Left lung (tissue), 10 donors: ENCODE results near the gene SBNO2. TPM values are rescaled to one million over a fixed set of nuclear protein-coding genes. Genes with fewer than 3 reads are reported as not detected.
A peak's percentile ranks its signal among the peaks of the same experiment; 100 is the strongest.

Experiments used
- ATAC-seq: fragments of 200-7000 bp; cut with Tn5 transposase; one replicate; pipeline ENCODE4 v1.9.1; 2020; ENCODE audit warnings: moderate library complexity
- DNase-seq, 4 donors: peaks; one replicate each; pipeline ENCODE4 v3.0.0-alpha.2; 2013 to 2020
- H3K27ac ChIP-seq, 2 donors: fragments of 200-600 bp; sonication (generic) in 1 of 2; one replicate each; pipeline versions ENCODE4 v1.5.0 to v1.8.0; 2020 to 2021
- H3K27me3 ChIP-seq, 2 donors: fragments of 200-600 bp; sonication (generic) in 1 of 2; one replicate each; pipeline versions ENCODE4 v1.5.0 to v1.8.0; 2020 to 2021
- H3K36me3 ChIP-seq, 2 donors: fragments of 200-600 bp; sonication (generic) in 1 of 2; one replicate each; pipeline versions ENCODE4 v1.5.0 to v1.8.0; 2020 to 2021
- H3K4me1 ChIP-seq, 2 donors: fragments of 200-600 bp; one replicate each; pipeline ENCODE4 v1.8.0; 2021
- H3K4me3 ChIP-seq, 2 donors: fragments of 200-600 bp; sonication (generic) in 1 of 2; one replicate each; pipeline versions ENCODE4 v1.5.0 to v1.8.0; 2020 to 2021; ENCODE audit warnings: mild to moderate bottlenecking in 1 of 2
- H3K9me3 ChIP-seq, 2 donors: fragments of 200-600 bp; sonication (generic) in 1 of 2; one replicate each; pipeline versions ENCODE4 v1.5.0 to v1.8.0; 2020 to 2021
- intact Hi-C, 2 donors: fragments of 100-400 bp; cut with DNase I; formaldehyde crosslinking; loops; one replicate each; pipeline versions ENCODE4 v1.11.2 to v1.14.2; 2022
- polyA plus RNA-seq, 6 donors: library from polyadenylated mRNA; unstranded; fragments of 120-200 nt; gene quantifications; one replicate each; pipeline ENCODE4 v1.2.1, GENCODE V29; 2013; ENCODE audit not compliant: insufficient read length in 6 of 6
- total RNA-seq, 2 donors: library from RNA; stranded (reverse); fragmentation: NEBNext Ultra II Directional; extraction: Animal tissue kit (Norgen Biotek cat#: 25700); gene quantifications; one replicate each; pipeline ENCODE4 v1.2.1, GENCODE V29; 2021
- TF ChIP-seq, protein P1 (sequence below), 2 donors: fragments of 200-600 bp; sonication (generic) in 1 of 2; IDR thresholded peaks; one replicate each; pipeline versions ENCODE4 v1.5.0 to v1.8.0; 2021; ENCODE audit warnings: antibody characterized with exemption in 2 of 2
- donor health status: DM: no; HTN: yes; CAD: no.
- donor health status: DM: no; HTN: no; CAD: no.

SBNO2 gene
- total and polyA plus RNA-seq, 8 donors = 17.9 to 119 (median 23.7) TPM

DNA sequence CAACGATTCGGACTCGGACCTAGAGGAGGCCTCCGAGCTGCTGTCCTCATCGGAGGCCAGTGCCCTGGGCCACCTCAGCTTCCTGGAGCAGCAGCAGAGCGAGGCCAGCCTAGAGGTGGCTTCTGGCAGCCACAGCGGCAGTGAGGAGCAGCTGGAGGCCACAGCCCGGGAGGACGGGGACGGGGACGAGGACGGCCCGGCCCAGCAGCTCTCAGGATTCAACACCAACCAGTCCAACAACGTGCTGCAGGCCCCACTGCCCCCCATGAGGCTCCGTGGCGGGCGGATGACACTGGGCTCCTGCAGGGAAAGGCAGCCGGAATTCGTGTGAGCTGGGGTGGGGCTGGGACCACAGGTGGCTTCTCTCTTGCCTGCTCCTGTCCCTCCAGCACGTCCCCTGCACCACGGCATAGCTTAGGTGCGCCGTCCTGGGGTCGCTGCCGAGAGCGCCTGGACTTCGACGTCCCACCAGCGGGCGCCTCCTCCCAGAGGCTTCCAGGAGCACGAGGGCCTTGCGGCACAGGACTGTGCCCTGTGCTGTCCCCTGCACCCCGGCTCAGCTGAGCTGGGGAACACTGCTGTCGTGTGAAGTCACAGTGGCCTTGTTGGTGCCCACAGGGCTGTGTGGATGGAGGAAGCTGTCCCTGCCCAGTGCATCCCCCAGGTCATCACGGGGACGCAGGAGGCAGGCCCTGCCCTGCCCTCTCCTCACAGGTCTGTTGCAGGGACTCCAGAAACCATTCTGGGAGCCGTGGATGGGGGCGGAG lies 88.2 kb downstream of the SBNO2 start:
- H3K27ac ChIP-seq = peak overlapping the region in 1 of 2 donors; percentile 90
- ATAC-seq (no peak), DNase-seq (no peak)
- H3K36me3 ChIP-seq = peaks cover 0 to 97% of the 10 kb centered on the region in 2 donors
- TF ChIP-seq, protein P1, sequence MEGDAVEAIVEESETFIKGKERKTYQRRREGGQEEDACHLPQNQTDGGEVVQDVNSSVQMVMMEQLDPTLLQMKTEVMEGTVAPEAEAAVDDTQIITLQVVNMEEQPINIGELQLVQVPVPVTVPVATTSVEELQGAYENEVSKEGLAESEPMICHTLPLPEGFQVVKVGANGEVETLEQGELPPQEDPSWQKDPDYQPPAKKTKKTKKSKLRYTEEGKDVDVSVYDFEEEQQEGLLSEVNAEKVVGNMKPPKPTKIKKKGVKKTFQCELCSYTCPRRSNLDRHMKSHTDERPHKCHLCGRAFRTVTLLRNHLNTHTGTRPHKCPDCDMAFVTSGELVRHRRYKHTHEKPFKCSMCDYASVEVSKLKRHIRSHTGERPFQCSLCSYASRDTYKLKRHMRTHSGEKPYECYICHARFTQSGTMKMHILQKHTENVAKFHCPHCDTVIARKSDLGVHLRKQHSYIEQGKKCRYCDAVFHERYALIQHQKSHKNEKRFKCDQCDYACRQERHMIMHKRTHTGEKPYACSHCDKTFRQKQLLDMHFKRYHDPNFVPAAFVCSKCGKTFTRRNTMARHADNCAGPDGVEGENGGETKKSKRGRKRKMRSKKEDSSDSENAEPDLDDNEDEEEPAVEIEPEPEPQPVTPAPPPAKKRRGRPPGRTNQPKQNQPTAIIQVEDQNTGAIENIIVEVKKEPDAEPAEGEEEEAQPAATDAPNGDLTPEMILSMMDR (IDR thresholded peaks at IDR 0.05) = no peak
- no peaks in the 10 kb centered on the region for H3K27me3 ChIP-seq
- intact Hi-C loops = no loop called here
- H3K9me3 ChIP-seq = no peaks in the 10 kb centered on the region
- H3K4me1 ChIP-seq = peaks cover 6 to 69% of the 10 kb centered on the region in 2 donors
- H3K4me3 ChIP-seq = no peak overlapping the region

DNA sequence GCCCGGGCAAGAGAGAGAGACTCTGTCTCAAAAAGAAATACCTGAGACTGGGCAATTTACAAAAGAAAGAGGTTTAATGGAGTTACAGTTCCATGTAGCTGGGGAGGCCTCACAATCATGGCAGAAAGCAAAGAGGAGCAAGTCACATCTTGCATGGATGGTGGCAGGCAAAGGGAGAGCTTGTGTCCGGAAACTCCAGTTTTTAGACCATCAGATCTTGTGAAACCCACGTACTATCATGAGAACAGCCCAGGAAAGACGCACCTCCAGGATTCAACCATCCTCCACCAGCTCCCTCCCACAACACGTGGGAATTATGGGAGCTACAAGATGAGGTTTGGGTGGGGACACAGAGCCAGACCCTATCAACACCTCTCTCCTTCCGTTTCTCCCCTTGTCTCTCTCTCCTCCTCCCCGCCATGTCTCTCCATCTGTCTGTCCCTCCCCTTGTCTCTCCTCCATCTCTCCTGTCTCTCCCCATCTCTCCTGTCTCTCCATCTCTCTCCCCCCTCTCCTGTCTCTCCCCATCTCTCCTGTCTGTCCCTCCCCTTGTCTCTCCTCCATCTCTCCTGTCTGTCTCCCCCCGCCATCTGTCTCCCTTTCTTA lies 88.9 kb downstream of the SBNO2 start:
- ATAC-seq = no peak
- no peak for DNase-seq
- Histone ChIP-seq H3K36me3 (peaks cover 0 to 97% of the 10 kb centered on the region in 2 donors), H3K4me1 (peaks cover 6 to 70% of the 10 kb centered on the region in 2 donors), H3K27me3 (no peaks in the 10 kb centered on the region), H3K9me3 (no peaks in the 10 kb centered on the region), H3K4me3 (no peak overlapping the region), H3K27ac (peak overlapping the region in 1 of 2 donors; percentile 13)
- TF ChIP-seq, protein P1 (IDR thresholded peaks at IDR 0.05) = no peak
- intact Hi-C loops = no loop called here

DNA sequence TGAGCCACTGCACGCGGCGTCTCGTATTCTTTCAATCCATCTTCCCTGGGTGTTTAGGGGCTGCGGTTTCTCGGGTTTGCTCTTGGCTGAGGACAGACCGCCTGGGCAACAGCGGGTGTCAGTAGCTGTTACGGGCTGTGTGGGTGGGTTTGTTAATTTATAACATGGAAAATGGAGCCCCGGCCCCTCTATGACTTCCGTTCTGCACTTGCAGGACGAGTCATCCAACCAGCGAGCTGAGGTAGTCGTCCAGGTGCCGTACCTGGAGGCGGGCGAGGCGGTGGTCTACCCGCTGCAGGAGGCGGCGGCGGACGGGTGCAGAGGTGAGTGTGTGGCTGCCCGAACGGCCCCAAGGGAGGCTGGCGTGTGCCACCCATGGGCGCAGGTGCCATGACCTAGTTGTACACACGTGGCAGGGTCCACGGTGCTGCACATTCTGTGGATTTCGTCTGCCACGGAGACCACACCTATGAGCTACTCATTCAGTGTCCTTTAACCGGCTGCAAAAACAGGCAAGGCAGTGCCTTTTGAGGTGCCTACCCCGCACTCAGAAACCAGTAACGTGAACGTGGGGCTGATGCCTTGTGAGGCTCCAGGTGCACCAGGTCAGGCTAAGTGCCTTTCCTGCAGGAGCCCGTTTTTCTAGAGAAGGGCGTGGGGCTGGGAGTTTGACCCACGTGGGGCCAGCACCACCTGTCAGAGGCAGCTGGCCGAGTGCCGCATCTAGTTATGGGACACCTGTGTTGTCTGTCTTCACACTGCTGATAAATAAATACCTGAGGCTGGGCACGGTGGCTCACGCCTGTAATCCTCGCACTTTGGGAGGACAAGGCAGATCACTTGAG lies 89.8 kb downstream of the SBNO2 start:
- Histone ChIP-seq H3K36me3 (peaks cover 0 to 97% of the 10 kb centered on the region in 2 donors), H3K4me3 (no peak overlapping the region), H3K9me3 (no peaks in the 10 kb centered on the region), H3K4me1 (peaks cover 6 to 62% of the 10 kb centered on the region in 2 donors), H3K27ac (no peak overlapping the region), H3K27me3 (no peaks in the 10 kb centered on the region)
- peak in 1 of 4 donors; percentile 76 for DNase-seq
- TF ChIP-seq, protein P1 (IDR thresholded peaks at IDR 0.05) = no peak
- no peak for ATAC-seq
- intact Hi-C loops = no loop called here

DNA sequence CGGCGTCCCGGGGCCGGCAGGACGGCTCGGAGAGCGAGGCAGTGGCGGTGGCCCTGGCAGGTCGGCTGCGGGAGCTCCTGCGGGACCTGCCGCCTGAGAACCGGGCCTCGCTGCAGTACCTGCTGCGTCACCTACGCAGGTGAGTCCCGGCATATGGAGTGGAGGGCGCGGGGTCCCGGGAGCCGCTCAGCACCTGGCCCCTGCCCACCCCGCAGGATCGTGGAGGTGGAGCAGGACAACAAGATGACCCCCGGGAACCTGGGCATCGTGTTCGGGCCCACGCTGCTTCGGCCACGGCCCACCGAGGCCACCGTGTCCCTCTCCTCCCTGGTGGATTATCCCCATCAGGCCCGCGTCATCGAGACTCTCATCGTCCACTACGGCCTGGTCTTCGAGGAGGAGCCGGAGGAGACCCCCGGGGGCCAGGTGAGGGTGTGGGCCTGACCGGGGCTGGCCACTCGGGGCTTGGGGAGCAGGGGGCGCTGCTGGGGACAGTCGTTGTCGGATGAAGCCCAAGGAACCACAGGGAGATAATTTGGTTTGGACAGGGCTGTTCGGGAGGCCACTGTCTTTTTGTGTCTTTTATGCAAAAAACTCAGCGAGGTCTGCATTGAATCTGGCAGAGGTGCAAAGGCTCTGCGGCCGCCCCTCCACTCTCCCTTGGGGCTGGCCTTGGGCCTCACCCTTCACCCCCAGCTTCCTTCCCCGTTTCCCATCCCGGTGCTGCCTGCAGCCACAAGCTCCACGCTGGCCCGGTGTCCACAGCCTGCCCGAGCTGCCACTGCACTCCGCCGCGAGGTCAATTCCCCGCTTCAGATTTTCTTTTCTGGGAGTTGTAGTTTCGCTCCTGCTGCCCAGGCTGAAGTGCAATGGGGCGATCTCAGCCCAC lies 90.9 kb downstream of the SBNO2 start:
- H3K4me3 ChIP-seq = peak overlapping the region in 1 of 2 donors; percentile 14
- peaks cover 6 to 51% of the 10 kb centered on the region in 2 donors for H3K4me1 ChIP-seq
- ATAC-seq = no peak
- H3K36me3 ChIP-seq = peaks cover 0 to 90% of the 10 kb centered on the region in 2 donors
- peak in 1 of 4 donors; percentile 77 for DNase-seq
- intact Hi-C loops = no loop called here
- no peaks in the 10 kb centered on the region for H3K27me3 ChIP-seq
- TF ChIP-seq, protein P1 (IDR thresholded peaks at IDR 0.05) = no peak
- H3K9me3 ChIP-seq = no peaks in the 10 kb centered on the region
- H3K27ac ChIP-seq = no peak overlapping the region
